ENCODE results near the gene RRAS.

- TF ChIP-seq CTCF (IDR thresholded peaks at IDR 0.05), result no peak
- no peak for TF ChIP-seq EP300 (IDR thresholded peaks at IDR 0.05; ENCODE audit: low read depth)
- no peak for TF ChIP-seq POLR2AphosphoS5 (IDR thresholded peaks at IDR 0.05)
These were observed 39.2 kb upstream of the RRAS start for GRCh38 chr19:49678985-49679770.
